ENCODE data around the gene ZFAND3.

ZFAND3 gene

DNA sequence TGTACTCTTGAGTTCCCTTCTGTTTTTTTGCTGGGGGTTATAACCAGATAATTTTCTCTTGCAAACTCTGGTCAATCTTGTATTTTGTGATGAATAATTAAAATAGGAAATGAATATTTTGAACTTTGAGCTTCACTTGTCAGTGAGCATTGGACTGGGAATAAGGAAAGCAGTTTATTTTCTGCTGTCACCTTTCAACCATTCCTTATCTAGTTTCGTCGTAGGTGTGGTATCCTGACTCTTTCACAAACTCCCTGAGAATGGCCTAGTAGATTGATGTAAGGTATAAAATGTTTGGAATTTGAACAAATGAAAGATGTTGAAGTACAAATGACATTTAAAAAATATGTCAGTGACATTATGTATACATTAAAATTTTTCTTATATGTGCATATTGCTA is 98.0 kb downstream of the ZFAND3 start:
- DNase-seq (ENCODE audit: low spot score in 2 of 2) (no peak), ATAC-seq (ENCODE audit: low read depth) (no peak)
- no peak overlapping the region for H3K4me3 Mint-ChIP-seq
- no peaks in the 10 kb centered on the region for H3K9me3 Mint-ChIP-seq
- H3K4me1 Mint-ChIP-seq = peaks cover 23% of the 10 kb centered on the region
- no peaks in the 10 kb centered on the region for H3K27me3 Mint-ChIP-seq
- peaks cover 10% of the 10 kb centered on the region for H3K36me3 Mint-ChIP-seq
- no peak overlapping the region for H3K27ac Mint-ChIP-seq

- H3K27me3 Mint-ChIP-seq = no peaks in the 10 kb centered on the region
- H3K9me3 Mint-ChIP-seq = peaks cover 1% of the 10 kb centered on the region
- no peak for ATAC-seq (ENCODE audit: low read depth)
- H3K27ac Mint-ChIP-seq = no peak overlapping the region
- peaks cover 10% of the 10 kb centered on the region for H3K36me3 Mint-ChIP-seq
- H3K4me1 Mint-ChIP-seq = peaks cover 27% of the 10 kb centered on the region
- DNase-seq (ENCODE audit: low spot score in 2 of 2) = no peak
- H3K4me3 Mint-ChIP-seq = no peak overlapping the region
Measured at GRCh38 chr6:37919417-37920157, 100.1 kb downstream of the ZFAND3 start.

GRCh38 chr6:37920667-37921066 is 101.1 kb downstream of the ZFAND3 start:
- Mint-ChIP-seq H3K4me1 (peaks cover 25% of the 10 kb centered on the region), H3K9me3 (peaks cover 1% of the 10 kb centered on the region), H3K27me3 (no peaks in the 10 kb centered on the region), H3K4me3 (no peak overlapping the region), H3K36me3 (peaks cover 6% of the 10 kb centered on the region), H3K27ac (no peak overlapping the region)
- DNase-seq (ENCODE audit: low spot score in 2 of 2) = no peak
- no peak for ATAC-seq (ENCODE audit: low read depth)

GRCh38 chr6:37922563-37922962 is 103.0 kb downstream of the ZFAND3 start:
- no peak overlapping the region for H3K4me3 Mint-ChIP-seq
- peaks cover 1% of the 10 kb centered on the region for H3K9me3 Mint-ChIP-seq
- H3K27me3 Mint-ChIP-seq = no peaks in the 10 kb centered on the region
- ATAC-seq (ENCODE audit: low read depth) (no peak), DNase-seq (ENCODE audit: low spot score in 2 of 2) (no peak)
- H3K36me3 Mint-ChIP-seq = peaks cover 2% of the 10 kb centered on the region
- H3K27ac Mint-ChIP-seq = peak overlapping the region; percentile 80
- H3K4me1 Mint-ChIP-seq = peaks cover 31% of the 10 kb centered on the region

- Mint-ChIP-seq H3K27ac (no peak overlapping the region), H3K27me3 (no peaks in the 10 kb centered on the region), H3K36me3 (peaks cover 4% of the 10 kb centered on the region), H3K4me3 (no peak overlapping the region), H3K9me3 (peaks cover 1% of the 10 kb centered on the region), H3K4me1 (peaks cover 34% of the 10 kb centered on the region)
- ATAC-seq (ENCODE audit: low read depth) = no peak
- no peak for DNase-seq (ENCODE audit: low spot score in 2 of 2)
Measured at GRCh38 chr6:37923514-37923913, 104.0 kb downstream of the ZFAND3 start.

DNA sequence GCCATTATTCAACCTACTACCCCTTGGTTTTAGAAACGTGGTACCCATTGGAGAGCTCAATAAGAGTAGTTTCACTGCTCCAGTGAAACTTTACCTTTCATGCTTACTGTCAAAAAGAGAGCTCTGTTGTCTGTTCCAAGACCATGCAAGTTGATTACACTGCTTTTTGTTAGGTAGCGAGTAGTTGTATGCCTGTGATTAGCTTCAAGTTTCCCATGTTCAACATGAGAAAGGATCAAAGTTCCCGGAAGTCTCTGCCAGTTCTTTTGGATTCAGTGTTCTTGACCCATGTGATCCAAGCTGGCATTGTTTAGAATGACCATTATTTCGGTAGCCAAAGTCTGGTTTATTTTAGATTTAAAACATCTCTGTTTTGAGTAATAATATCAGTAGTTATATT is 107.1 kb downstream of the ZFAND3 start:
- DNase-seq (ENCODE audit: low spot score in 2 of 2) (no peak), ATAC-seq (ENCODE audit: low read depth) (no peak)
- no peak overlapping the region for H3K4me3 Mint-ChIP-seq
- peaks cover 13% of the 10 kb centered on the region for H3K36me3 Mint-ChIP-seq
- H3K27me3 Mint-ChIP-seq = no peaks in the 10 kb centered on the region
- H3K9me3 Mint-ChIP-seq = peaks cover 1% of the 10 kb centered on the region
- H3K27ac Mint-ChIP-seq = no peak overlapping the region
- peaks cover 31% of the 10 kb centered on the region for H3K4me1 Mint-ChIP-seq

- DNase-seq (ENCODE audit: low spot score in 2 of 2) (no peak), ATAC-seq (ENCODE audit: low read depth) (no peak)
- H3K4me1 Mint-ChIP-seq = peaks cover 28% of the 10 kb centered on the region
- no peaks in the 10 kb centered on the region for H3K27me3 Mint-ChIP-seq
- peaks cover 1% of the 10 kb centered on the region for H3K9me3 Mint-ChIP-seq
- no peak overlapping the region for H3K4me3 Mint-ChIP-seq
- peaks cover 14% of the 10 kb centered on the region for H3K36me3 Mint-ChIP-seq
- H3K27ac Mint-ChIP-seq = no peak overlapping the region
Measured at GRCh38 chr6:37928217-37928616, 108.7 kb downstream of the ZFAND3 start.

DNA sequence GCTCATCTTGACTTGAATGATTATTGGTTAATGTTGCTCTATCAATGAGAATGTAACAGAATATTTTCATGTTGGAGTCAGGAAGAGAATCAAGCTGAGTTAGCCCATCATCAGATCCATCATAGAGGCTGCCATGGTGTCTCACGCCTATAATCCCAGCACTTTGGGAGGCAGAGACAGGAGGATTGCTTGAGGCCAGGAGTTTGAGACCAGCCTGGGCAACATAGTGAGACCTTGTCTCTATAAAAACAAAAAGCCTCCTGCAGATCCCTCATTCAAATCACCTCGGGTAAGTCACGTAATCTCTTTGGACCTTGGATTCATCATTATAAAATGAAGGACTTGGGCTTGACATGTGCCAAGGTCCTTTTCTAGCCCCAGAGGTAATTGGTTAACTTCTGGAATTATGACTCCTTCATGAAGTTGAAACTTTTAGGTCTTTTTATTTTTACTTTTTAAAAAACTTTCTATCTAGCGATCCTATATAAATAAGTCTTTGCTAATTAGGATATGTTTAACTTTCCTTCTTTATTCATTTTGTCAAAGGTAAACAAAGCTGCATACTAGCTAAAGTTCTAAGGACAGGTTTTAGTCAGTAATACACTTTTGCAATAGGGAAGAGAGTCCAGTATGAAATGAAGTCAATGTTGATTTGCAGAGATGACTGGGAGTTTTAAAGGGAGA is 110.9 kb downstream of the ZFAND3 start:
- H3K36me3 Mint-ChIP-seq = peaks cover 18% of the 10 kb centered on the region
- no peaks in the 10 kb centered on the region for H3K9me3 Mint-ChIP-seq
- no peaks in the 10 kb centered on the region for H3K27me3 Mint-ChIP-seq
- H3K27ac Mint-ChIP-seq = peak overlapping the region; percentile 7
- H3K4me1 Mint-ChIP-seq = peaks cover 23% of the 10 kb centered on the region
- no peak overlapping the region for H3K4me3 Mint-ChIP-seq
- no peak for DNase-seq (ENCODE audit: low spot score in 2 of 2)
- ATAC-seq (ENCODE audit: low read depth) = no peak

DNA sequence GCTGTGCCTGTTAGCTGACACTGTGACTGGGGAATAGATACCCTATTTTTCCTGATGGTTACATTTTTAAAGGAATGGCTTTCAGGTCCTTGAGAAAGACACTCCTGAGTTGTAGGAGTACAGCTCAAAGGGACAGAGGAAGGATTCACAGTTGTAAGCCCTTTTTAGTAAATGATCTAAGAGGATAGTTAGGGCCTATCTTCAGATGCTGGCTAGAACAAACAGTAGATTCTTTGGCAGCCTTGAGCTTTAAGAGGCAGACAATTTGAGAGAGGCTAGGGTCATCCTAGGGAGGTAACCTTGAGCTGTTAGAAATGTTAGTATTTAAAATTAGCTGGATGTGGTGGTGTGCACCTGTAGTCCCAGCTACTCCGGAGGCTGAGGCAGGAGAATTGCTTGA is 111.5 kb downstream of the ZFAND3 start:
- H3K27ac Mint-ChIP-seq = peak overlapping the region; percentile 7

GRCh38 chr6:37934276-37934675 is 114.7 kb downstream of the ZFAND3 start:
- H3K4me1 Mint-ChIP-seq = peaks cover 21% of the 10 kb centered on the region
- no peaks in the 10 kb centered on the region for H3K9me3 Mint-ChIP-seq

More for the DNA sequence above, 111.5 kb downstream of the ZFAND3 start:
- H3K4me3 Mint-ChIP-seq = no peak overlapping the region
- H3K27me3 Mint-ChIP-seq = no peaks in the 10 kb centered on the region
- H3K36me3 Mint-ChIP-seq = peaks cover 18% of the 10 kb centered on the region
- peaks cover 25% of the 10 kb centered on the region for H3K4me1 Mint-ChIP-seq
- ATAC-seq (ENCODE audit: low read depth) (no peak), DNase-seq (ENCODE audit: low spot score in 2 of 2) (no peak)
- no peaks in the 10 kb centered on the region for H3K9me3 Mint-ChIP-seq

GRCh38 chr6:37936150-37936549 is 116.6 kb downstream of the ZFAND3 start:
- H3K9me3 Mint-ChIP-seq = no peaks in the 10 kb centered on the region
- no peak for DNase-seq (ENCODE audit: low spot score in 2 of 2)
- H3K36me3 Mint-ChIP-seq = peaks cover 10% of the 10 kb centered on the region
- H3K27me3 Mint-ChIP-seq = no peaks in the 10 kb centered on the region
- H3K4me1 Mint-ChIP-seq = peaks cover 19% of the 10 kb centered on the region
- no peak overlapping the region for H3K4me3 Mint-ChIP-seq
- no peak for ATAC-seq (ENCODE audit: low read depth)
- H3K27ac Mint-ChIP-seq = peak overlapping the region; percentile 73

More at GRCh38 chr6:37934276-37934675, 114.7 kb downstream of the ZFAND3 start:
- Mint-ChIP-seq H3K27me3 (no peaks in the 10 kb centered on the region), H3K27ac (no peak overlapping the region), H3K36me3 (peaks cover 16% of the 10 kb centered on the region), H3K4me3 (no peak overlapping the region)
- DNase-seq (ENCODE audit: low spot score in 2 of 2) (no peak), ATAC-seq (ENCODE audit: low read depth) (no peak)

GRCh38 chr6:37936906-37937305 is 117.4 kb downstream of the ZFAND3 start:
- H3K9me3 Mint-ChIP-seq = no peaks in the 10 kb centered on the region
- ATAC-seq (ENCODE audit: low read depth) (no peak), DNase-seq (ENCODE audit: low spot score in 2 of 2) (no peak)
- H3K4me1 Mint-ChIP-seq = peaks cover 19% of the 10 kb centered on the region
- H3K36me3 Mint-ChIP-seq = peaks cover 6% of the 10 kb centered on the region
- no peak overlapping the region for H3K4me3 Mint-ChIP-seq
- no peaks in the 10 kb centered on the region for H3K27me3 Mint-ChIP-seq
- H3K27ac Mint-ChIP-seq = peak overlapping the region; percentile 73

DNA sequence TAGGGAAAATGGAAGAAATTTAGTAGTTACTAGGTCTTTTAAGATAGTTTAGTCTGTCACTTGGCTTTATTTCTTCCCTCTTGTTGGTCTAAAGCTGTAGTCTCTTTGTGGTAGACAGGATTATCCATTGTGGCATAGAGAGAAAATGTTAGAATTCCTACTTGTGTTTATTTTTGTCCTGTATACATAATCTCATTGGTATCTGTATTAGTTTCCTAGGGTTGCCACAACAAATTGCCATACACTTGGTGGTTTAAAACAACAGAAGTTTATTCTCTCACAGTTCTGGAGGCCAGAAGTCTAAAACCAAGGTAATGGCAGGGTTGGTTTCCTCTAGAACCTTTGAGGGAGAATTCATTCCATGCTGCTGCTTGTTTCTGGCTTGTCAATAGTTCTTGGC is 119.4 kb downstream of the ZFAND3 start:
- H3K36me3 Mint-ChIP-seq = peaks cover 3% of the 10 kb centered on the region
- ATAC-seq (ENCODE audit: low read depth) = no peak
- peaks cover 29% of the 10 kb centered on the region for H3K4me1 Mint-ChIP-seq
- no peak overlapping the region for H3K4me3 Mint-ChIP-seq
- no peaks in the 10 kb centered on the region for H3K27me3 Mint-ChIP-seq
- H3K9me3 Mint-ChIP-seq = no peaks in the 10 kb centered on the region
- DNase-seq (ENCODE audit: low spot score in 2 of 2) = no peak
- no peak overlapping the region for H3K27ac Mint-ChIP-seq

DNA sequence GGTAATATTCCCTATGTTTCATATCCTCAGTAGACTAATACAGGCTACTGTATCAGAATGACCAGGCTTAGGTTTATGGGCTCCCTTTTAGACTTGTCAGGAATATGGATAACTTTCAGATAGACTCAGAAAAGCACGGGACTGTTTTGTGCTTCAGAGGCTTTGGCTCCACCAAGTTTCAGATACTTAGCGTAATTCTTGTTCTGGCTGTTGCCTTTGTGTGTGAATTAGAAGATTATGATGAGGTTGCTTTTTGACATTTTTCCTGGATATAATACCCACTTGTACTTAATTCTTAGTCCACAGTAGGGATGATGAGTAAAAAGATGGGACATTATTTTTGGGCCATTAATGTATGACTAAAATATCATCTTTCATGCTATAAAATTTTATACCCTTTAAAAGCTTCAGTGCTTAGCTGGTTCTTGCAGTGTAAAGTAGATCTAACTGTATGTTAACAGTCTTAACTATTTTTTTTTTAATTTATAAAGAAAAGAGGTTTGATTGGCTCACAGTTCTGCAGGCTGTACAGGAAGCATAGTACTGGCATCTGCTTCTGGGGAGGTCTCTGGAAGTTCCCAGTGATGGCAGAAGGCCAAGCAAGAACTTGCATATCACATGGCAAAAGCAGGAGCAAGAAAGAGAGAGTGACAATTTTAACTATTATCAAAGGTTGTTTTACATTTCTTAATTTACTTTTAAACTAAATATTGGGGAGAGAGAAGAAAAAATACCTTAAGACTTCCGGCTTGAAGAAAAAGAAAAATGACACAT is 120.7 kb downstream of the ZFAND3 start:
- Mint-ChIP-seq H3K4me1 (peaks cover 34% of the 10 kb centered on the region), H3K9me3 (no peaks in the 10 kb centered on the region)

More for the DNA sequence above, 120.7 kb downstream of the ZFAND3 start:
- DNase-seq (ENCODE audit: low spot score in 2 of 2) (no peak), ATAC-seq (ENCODE audit: low read depth) (no peak)
- Mint-ChIP-seq H3K27me3 (no peaks in the 10 kb centered on the region), H3K36me3 (peaks cover 1% of the 10 kb centered on the region), H3K4me3 (no peak overlapping the region), H3K27ac (no peak overlapping the region)

All from memory B cell (primary cell).